HG03045 (cell line): Measurements from ENCODE around the gene VTI1B.
A peak's percentile ranks its signal among the peaks of the same experiment; 100 is the strongest.

Source experiments
- ATAC-seq: cut with Tn5 transposase; IDR thresholded peaks from one replicate; pipeline ENCODE4 v1.9.1; 2021; ENCODE audit warnings: mild to moderate bottlenecking, moderate library complexity; ENCODE audit not compliant: unreplicated experiment

VTI1B gene

GRCh38 chr14:67680121-67680602 is 5.7 kb upstream of the VTI1B start:
- ATAC-seq: peak; percentile 91

- no peak for ATAC-seq
Observed at GRCh38 chr14:67679006-67679405, 4.6 kb upstream of the VTI1B start.

GRCh38 chr14:67675219-67675582 is 769 bp upstream of the VTI1B start:
- no peak for ATAC-seq

GRCh38 chr14:67674139-67674479 is 323 bp downstream of the VTI1B start:
- ATAC-seq: peak; percentile 58

GRCh38 chr14:67673451-67673850 is 981 bp downstream of the VTI1B start:
- no peak for ATAC-seq

- ATAC-seq: no peak
Observed at GRCh38 chr14:67668559-67668958, 5.9 kb downstream of the VTI1B start.

GRCh38 chr14:67666750-67667449 is 7.5 kb downstream of the VTI1B start:
- no peak for ATAC-seq

GRCh38 chr14:67665868-67666267 is 8.6 kb downstream of the VTI1B start:
- no peak for ATAC-seq

GRCh38 chr14:67663633-67664032 is 10.8 kb downstream of the VTI1B start:
- ATAC-seq: no peak

- ATAC-seq: no peak
Observed at GRCh38 chr14:67653651-67654280, 20.7 kb downstream of the VTI1B start.

GRCh38 chr14:67652189-67652588 is 22.2 kb downstream of the VTI1B start:
- ATAC-seq: no peak

GRCh38 chr14:67650694-67651093 is 23.7 kb downstream of the VTI1B start:
- ATAC-seq: no peak

- no peak for ATAC-seq
Observed at GRCh38 chr14:67650151-67650550, 24.3 kb downstream of the VTI1B start.

GRCh38 chr14:67646131-67646530 is 28.3 kb downstream of the VTI1B start:
- ATAC-seq: no peak

GRCh38 chr14:67645414-67645813 is 29.0 kb downstream of the VTI1B start:
- ATAC-seq: no peak

GRCh38 chr14:67644428-67644827 is 30.0 kb downstream of the VTI1B start:
- ATAC-seq: no peak

- ATAC-seq: no peak
Observed at GRCh38 chr14:67643713-67644112, 30.7 kb downstream of the VTI1B start.

- no peak for ATAC-seq
Observed at GRCh38 chr14:67641902-67642749, 32.3 kb downstream of the VTI1B start.

GRCh38 chr14:67641480-67641879 is 33.0 kb downstream of the VTI1B start:
- no peak for ATAC-seq

GRCh38 chr14:67638642-67639041 is 35.8 kb downstream of the VTI1B start:
- no peak for ATAC-seq

GRCh38 chr14:67636361-67636919 is 38.0 kb downstream of the VTI1B start:
- ATAC-seq: no peak
